NT2/D1 (cell line): ENCODE measurements around the gene NOL6.

ENCODE experiments used
- YY1 ChIP-seq: IDR thresholded peaks from 2 replicates; pipeline ENCODE4 v1.6.1; 2011; ENCODE audit not compliant: insufficient read length, insufficient read depth
- ZNF274 ChIP-seq: IDR thresholded peaks from 2 replicates; pipeline ENCODE4 v1.6.1; 2011; ENCODE audit warnings: mild to moderate bottlenecking, low read depth, low read length

DNA sequence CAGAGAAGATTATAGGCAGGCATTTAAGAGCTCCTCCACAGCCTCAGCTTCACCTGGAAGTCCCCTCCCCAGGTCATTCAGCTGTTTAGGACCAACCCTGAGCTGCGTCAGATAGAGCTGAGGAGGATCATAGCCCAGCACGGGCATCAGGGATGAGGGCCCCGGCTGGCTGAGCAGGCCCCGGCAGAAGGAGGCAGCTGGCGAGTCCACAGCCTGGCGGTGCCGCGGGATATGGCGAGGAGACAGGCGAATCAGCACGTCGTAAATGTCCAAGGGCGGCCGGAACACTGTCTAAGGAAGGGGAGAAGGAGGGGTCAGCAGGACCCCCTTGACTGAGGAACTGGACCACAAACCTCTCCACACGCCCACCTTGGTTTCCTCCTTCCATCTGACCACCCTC is 10.6 kb downstream of the NOL6 start:
- TF ChIP-seq YY1: no peak
- no peak for TF ChIP-seq ZNF274
